ENCODE data around the gene KRT28.

Gene KRT28

DNA sequence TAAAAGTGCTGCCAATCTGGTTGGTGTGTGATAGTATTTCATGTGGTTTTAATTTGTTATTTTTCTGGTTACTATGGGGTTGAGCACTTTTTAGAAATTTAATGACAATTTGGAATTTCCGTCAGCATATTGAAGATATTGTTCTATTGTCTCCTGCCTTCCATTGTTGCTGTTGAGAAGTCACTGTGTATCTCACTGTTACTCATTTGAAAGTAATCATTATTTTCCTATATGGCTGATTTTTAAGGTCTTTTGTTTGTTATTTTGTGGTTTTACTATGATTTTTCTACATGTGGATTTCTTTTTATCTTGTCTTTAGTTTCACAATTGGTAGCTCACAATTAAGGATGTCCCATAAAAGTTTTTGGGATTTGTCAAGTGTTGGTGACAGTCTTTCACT lies 36.0 kb downstream of the KRT28 start:
- Histone ChIP-seq H3K4me1 (ENCODE audit: insufficient read depth, poor library complexity, severe bottlenecking) (no peaks in the 10 kb centered on the region), H3K27me3 (ENCODE audit: insufficient read depth, poor library complexity, severe bottlenecking) (no peaks in the 10 kb centered on the region), H3K4me3 (ENCODE audit: severe bottlenecking) (no peak overlapping the region), H3K9me3 (ENCODE audit: severe bottlenecking) (peaks cover 18% of the 10 kb centered on the region), H3K36me3 (ENCODE audit: low read depth) (no peaks in the 10 kb centered on the region), H3K27ac (ENCODE audit: poor library complexity, severe bottlenecking) (no peak overlapping the region)
- ATAC-seq (ENCODE audit: low read depth) (no peak), DNase-seq (ENCODE audit: low spot score) (no peak)
- TF ChIP-seq, protein P1, sequence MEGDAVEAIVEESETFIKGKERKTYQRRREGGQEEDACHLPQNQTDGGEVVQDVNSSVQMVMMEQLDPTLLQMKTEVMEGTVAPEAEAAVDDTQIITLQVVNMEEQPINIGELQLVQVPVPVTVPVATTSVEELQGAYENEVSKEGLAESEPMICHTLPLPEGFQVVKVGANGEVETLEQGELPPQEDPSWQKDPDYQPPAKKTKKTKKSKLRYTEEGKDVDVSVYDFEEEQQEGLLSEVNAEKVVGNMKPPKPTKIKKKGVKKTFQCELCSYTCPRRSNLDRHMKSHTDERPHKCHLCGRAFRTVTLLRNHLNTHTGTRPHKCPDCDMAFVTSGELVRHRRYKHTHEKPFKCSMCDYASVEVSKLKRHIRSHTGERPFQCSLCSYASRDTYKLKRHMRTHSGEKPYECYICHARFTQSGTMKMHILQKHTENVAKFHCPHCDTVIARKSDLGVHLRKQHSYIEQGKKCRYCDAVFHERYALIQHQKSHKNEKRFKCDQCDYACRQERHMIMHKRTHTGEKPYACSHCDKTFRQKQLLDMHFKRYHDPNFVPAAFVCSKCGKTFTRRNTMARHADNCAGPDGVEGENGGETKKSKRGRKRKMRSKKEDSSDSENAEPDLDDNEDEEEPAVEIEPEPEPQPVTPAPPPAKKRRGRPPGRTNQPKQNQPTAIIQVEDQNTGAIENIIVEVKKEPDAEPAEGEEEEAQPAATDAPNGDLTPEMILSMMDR (IDR thresholded peaks at IDR 0.05; ENCODE audit: poor library complexity, severe bottlenecking), result no peak

DNA sequence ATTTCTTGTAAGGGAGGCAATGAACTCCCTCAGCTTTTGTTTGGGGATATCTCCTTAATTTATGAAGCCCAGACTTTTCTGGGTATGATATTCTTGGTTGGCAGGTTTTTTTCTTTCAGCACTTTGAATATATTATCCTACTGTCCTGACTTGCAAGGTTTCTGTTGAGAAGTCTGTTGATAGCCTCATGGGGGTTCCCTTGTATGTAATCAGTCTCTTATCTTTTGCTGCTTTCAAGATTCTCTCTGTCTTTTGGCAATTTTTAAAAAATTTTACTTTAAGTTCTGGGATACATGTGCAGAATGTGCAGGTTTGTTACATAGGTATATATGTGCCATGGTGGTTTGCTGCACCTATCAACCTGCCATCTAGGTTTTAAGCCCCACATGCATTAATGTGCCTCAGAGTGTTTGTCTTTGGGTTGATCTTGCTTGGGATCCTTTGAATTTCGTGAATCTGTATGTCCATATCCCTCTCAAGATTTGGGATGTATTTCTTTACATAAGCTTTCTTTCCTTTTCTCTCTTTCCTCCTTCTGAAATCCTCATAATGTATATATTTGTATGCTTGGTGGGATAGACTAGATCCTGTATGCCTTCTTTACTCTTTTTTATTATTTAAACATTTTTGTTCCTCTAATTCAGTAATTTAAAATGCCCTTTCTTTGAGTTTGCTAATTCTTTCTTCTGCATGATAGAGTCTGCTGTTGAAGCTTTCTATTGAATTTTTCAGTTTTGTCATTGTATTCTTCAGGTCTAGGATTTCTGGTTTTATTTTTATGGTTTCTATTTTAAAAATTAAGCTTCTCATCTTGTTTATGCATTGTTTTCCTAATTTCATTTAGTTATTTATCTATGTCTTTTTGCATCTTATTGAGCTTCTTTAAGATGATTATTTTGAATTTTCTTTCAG lies 39.4 kb downstream of the KRT28 start:
- TF ChIP-seq, protein P1 (IDR thresholded peaks at IDR 0.05; ENCODE audit: poor library complexity, severe bottlenecking), result no peak
- no peak overlapping the region for H3K27ac ChIP-seq (ENCODE audit: poor library complexity, severe bottlenecking)
- peaks cover 18% of the 10 kb centered on the region for H3K9me3 ChIP-seq (ENCODE audit: severe bottlenecking)
- DNase-seq (ENCODE audit: low spot score) (no peak), ATAC-seq (ENCODE audit: low read depth) (no peak)
- no peaks in the 10 kb centered on the region for H3K36me3 ChIP-seq (ENCODE audit: low read depth)
- no peaks in the 10 kb centered on the region for H3K4me1 ChIP-seq (ENCODE audit: insufficient read depth, poor library complexity, severe bottlenecking)
- H3K4me3 ChIP-seq (ENCODE audit: severe bottlenecking), result no peak overlapping the region
- no peaks in the 10 kb centered on the region for H3K27me3 ChIP-seq (ENCODE audit: insufficient read depth, poor library complexity, severe bottlenecking)

DNA sequence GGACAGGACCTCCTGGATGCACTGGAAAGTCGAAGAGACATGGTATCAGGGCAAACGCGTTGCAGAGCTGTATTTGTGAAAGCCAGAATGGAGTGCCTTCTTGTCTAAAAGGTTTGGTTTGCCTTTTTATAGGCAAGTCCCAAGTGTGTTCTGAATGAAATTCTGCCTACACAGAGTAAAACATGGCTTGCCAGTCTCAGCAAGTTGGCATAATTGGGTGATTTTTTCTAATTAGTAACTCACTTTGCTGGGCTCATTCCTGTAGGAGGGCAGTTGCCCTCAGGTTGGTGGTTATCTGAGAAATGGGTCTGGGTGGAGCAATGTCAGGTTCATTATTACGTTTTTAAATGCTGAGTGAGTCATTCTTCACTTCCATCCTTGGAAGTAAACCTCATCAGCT lies 44.5 kb downstream of the KRT28 start, which contains the start of gene KRT25:
Gene KRT25, minus strand, starts transcription at position 101 of the 400 bp plus-strand sequence. Its CDS starts 60 bp downstream, at position 41.
- Histone ChIP-seq H3K9me3 (ENCODE audit: severe bottlenecking) (peaks cover 9% of the 10 kb centered on the region), H3K27me3 (ENCODE audit: insufficient read depth, poor library complexity, severe bottlenecking) (peaks cover 3% of the 10 kb centered on the region), H3K36me3 (ENCODE audit: low read depth) (no peaks in the 10 kb centered on the region), H3K27ac (ENCODE audit: poor library complexity, severe bottlenecking) (no peak within 1 kb of the TSS), H3K4me1 (ENCODE audit: insufficient read depth, poor library complexity, severe bottlenecking) (no peaks in the 10 kb centered on the region), H3K4me3 (ENCODE audit: severe bottlenecking) (no peak within 1 kb of the TSS)
- TF ChIP-seq, protein P1 (IDR thresholded peaks at IDR 0.05; ENCODE audit: poor library complexity, severe bottlenecking), result no peak
- ATAC-seq (ENCODE audit: low read depth) (no peak), DNase-seq (ENCODE audit: low spot score) (no peak)

DNA sequence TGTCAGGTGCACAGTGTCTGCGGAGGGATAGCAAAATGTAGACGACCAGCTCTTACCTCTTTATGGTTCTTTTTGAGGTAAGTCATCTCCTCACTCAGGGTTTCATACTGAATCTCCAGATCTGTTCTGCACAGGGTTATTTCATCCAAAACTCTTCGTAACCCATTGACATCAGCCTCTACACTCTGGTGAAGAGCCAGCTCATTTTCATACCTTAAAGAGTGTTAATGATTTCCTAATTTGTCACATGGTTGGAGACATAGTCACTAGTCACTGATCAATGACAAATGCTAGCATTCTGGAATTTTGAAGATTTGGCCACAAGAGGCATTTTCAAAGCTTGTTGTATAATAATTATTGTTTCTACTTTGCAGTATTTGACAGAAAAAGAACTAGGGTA lies 46.0 kb downstream of the KRT28 start:
- Histone ChIP-seq H3K36me3 (ENCODE audit: low read depth) (no peaks in the 10 kb centered on the region), H3K9me3 (ENCODE audit: severe bottlenecking) (no peaks in the 10 kb centered on the region), H3K27me3 (ENCODE audit: insufficient read depth, poor library complexity, severe bottlenecking) (peaks cover 3% of the 10 kb centered on the region), H3K4me1 (ENCODE audit: insufficient read depth, poor library complexity, severe bottlenecking) (no peaks in the 10 kb centered on the region), H3K27ac (ENCODE audit: poor library complexity, severe bottlenecking) (no peak overlapping the region), H3K4me3 (ENCODE audit: severe bottlenecking) (no peak overlapping the region)
- DNase-seq (ENCODE audit: low spot score) (no peak), ATAC-seq (ENCODE audit: low read depth) (no peak)
- TF ChIP-seq, protein P1 (IDR thresholded peaks at IDR 0.05; ENCODE audit: poor library complexity, severe bottlenecking), result no peak

DNA sequence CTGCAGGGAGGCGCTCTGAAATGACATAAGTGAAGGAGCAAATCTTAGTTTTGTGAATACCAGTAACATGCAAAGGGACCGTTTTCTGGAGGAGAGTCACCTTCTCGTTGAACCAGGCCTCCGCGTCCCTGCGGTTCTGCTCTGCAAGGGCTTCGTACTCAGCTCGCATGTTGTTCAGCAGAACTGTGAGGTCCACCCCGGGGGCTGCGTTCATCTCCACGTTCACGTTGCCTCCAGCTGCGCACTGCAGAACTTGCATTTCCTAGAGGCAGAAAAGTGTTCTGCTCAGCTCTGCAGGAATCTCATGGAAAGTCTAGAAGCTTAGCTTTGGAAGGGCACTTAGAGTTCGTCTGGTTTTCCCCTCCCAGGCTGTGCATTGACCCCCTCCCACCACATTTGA lies 48.7 kb downstream of the KRT28 start:
- ATAC-seq (ENCODE audit: low read depth), result no peak
- peaks cover 3% of the 10 kb centered on the region for H3K9me3 ChIP-seq (ENCODE audit: severe bottlenecking)
- H3K4me1 ChIP-seq (ENCODE audit: insufficient read depth, poor library complexity, severe bottlenecking), result no peaks in the 10 kb centered on the region
- no peak overlapping the region for H3K27ac ChIP-seq (ENCODE audit: poor library complexity, severe bottlenecking)
- TF ChIP-seq, protein P1 (IDR thresholded peaks at IDR 0.05; ENCODE audit: poor library complexity, severe bottlenecking), result no peak
- DNase-seq (ENCODE audit: low spot score), result no peak
- H3K27me3 ChIP-seq (ENCODE audit: insufficient read depth, poor library complexity, severe bottlenecking), result peaks cover 10% of the 10 kb centered on the region
- no peaks in the 10 kb centered on the region for H3K36me3 ChIP-seq (ENCODE audit: low read depth)
- no peak overlapping the region for H3K4me3 ChIP-seq (ENCODE audit: severe bottlenecking)
